Stomach (tissue), 9 donors: ENCODE results near the gene SLITRK2. TPM values are rescaled to one million over a fixed set of nuclear protein-coding genes. Genes with fewer than 3 reads are reported as not detected.

Source experiments
- DNase-seq, 2 donors: peaks; one replicate each; pipeline versions ENCODE4 v3.0.0 to v3.0.0-alpha.2; 2013 to 2019
- H3K27ac ChIP-seq, 5 donors: fragments of 200-600 bp in 4 of 5; sonication (generic) in 4 of 5; one replicate each; pipeline ENCODE4 v1.5.1; 2013 to 2019; ENCODE audit warnings: mild to moderate bottlenecking in 1 of 5, moderate library complexity in 1 of 5
- H3K27me3 ChIP-seq, 3 donors: fragments of 200-600 bp; sonication (generic); one replicate each; pipeline ENCODE4 v1.5.1; 2017 to 2019; ENCODE audit warnings: mixed run types in 1 of 3
- H3K36me3 ChIP-seq, 4 donors: fragments of 200-600 bp; sonication (generic); 1 replicate in 3 of 4; 2 replicates in 1 of 4; pipeline ENCODE4 v1.5.1; 2016 to 2019
- H3K4me1 ChIP-seq, 4 donors: fragments of 200-600 bp; sonication (generic); one replicate each; pipeline ENCODE4 v1.5.1; 2016 to 2019
- H3K4me3 ChIP-seq, 4 donors: fragments of 200-600 bp; sonication (generic) in 3 of 4; one replicate each; pipeline ENCODE4 v1.5.1; 2016 to 2019; ENCODE audit warnings: mild to moderate bottlenecking in 1 of 4
- H3K9me3 ChIP-seq, 4 donors: fragments of 200-600 bp; sonication (generic); one replicate each; pipeline ENCODE4 v1.5.1; 2016 to 2019
- CTCF ChIP-seq, 7 experiments: fragments of 450-650 bp in 4 of 7; fragments of 200-600 bp in 3 of 7; sonication (generic) in 3 of 7; IDR thresholded peaks; one replicate each; pipeline ENCODE4 v1.5.1; 2016 to 2019; ENCODE audit warnings: antibody characterized with exemption in 7 of 7, control low read depth in 2 of 7, mild to moderate bottlenecking in 1 of 7
- EP300 ChIP-seq: sonication (generic); formaldehyde crosslinking; IDR thresholded peaks from one replicate; pipeline ENCODE4 v1.6.1; 2017; ENCODE audit warnings: antibody characterized with exemption
- POLR2A ChIP-seq, 4 donors: fragments of 450-650 bp; IDR thresholded peaks; one replicate each; pipeline ENCODE4 v1.6.1; 2016; ENCODE audit warnings: antibody characterized with exemption in 4 of 4, control low read depth in 2 of 4, mild to moderate bottlenecking in 1 of 4, moderate library complexity in 1 of 4
- POLR2AphosphoS5 ChIP-seq, 3 donors: sonication (generic); formaldehyde crosslinking; IDR thresholded peaks; one replicate each; pipeline ENCODE4 v1.6.1; 2016; ENCODE audit warnings: antibody characterized with exemption in 3 of 3
- WGBS, 5 donors: extraction: QIAGEN DNeasy Blood & Tissue Kit in 3 of 5; methylation state at CpG; one replicate each; pipeline versions ENCODE4 v1.1.5 to v1.1.7; 2013 to 2018; 5-methylcytosine and 5-hydroxymethylcytosine counted together
- intact Hi-C: fragments of 100-400 bp; cut with DNase I; formaldehyde crosslinking; loops from one replicate; pipeline ENCODE4 v1.15.1; 2023; ENCODE audit warnings: low total_unique reads
- polyA plus RNA-seq, 3 donors: library from polyadenylated mRNA; stranded (reverse); fragments of 200-250 nt; gene quantifications; one replicate each; pipeline ENCODE4 v1.2.3, GENCODE V29; 2013
- total RNA-seq, 5 donors: library from RNA; depleted of rRNA; stranded (reverse); fragments of >200 nt; gene quantifications; one replicate each; pipeline versions ENCODE4 v1.1.0 to v1.2.3, GENCODE V29; 2014 to 2016
- donor health status: healthy with polysubstance abuse.
- donor health status: Bipolar disorder and iron deficiency.
- donor health status: healthy.

Gene SLITRK2
- total and polyA plus RNA-seq, 8 donors = under 0.01 to 3.5 (median 0.33) TPM; not detected in 4

- DNase-seq = peak in 1 of 2 donors; percentile 33
- Histone ChIP-seq H3K4me1 (no peaks in the 10 kb centered on the region), H3K9me3 (no peaks in the 10 kb centered on the region), H3K27me3 (no peaks in the 10 kb centered on the region), H3K4me3 (no peak overlapping the region), H3K27ac (no peak overlapping the region), H3K36me3 (no peaks in the 10 kb centered on the region)
- intact Hi-C loops = no loop called here
- WGBS, 5 donors = 42 to 47% (median 46%) methylated on average over 7 of the region's 7 CpGs
- TF ChIP-seq POLR2AphosphoS5 (IDR thresholded peaks at IDR 0.05) = no peak
- no peak for TF ChIP-seq EP300
- TF ChIP-seq POLR2A (IDR thresholded peaks at IDR 0.05) = no peak
- no peak for TF ChIP-seq CTCF (IDR thresholded peaks at IDR 0.05)
Measured at GRCh38 chrX:145843146-145843904, 25.7 kb downstream of the SLITRK2 start.

- no peaks in the 10 kb centered on the region for H3K36me3 ChIP-seq
- H3K27me3 ChIP-seq = no peaks in the 10 kb centered on the region
- intact Hi-C loops = no loop called here
- DNase-seq = no peak
- H3K9me3 ChIP-seq = peaks cover 0 to 5% (median 0%) of the 10 kb centered on the region in 4 donors
- H3K4me3 ChIP-seq = no peak overlapping the region
- H3K27ac ChIP-seq = no peak overlapping the region
- TF ChIP-seq POLR2A (IDR thresholded peaks at IDR 0.05) (no peak), CTCF (IDR thresholded peaks at IDR 0.05) (no peak), POLR2AphosphoS5 (IDR thresholded peaks at IDR 0.05) (no peak), EP300 (no peak)
- no peaks in the 10 kb centered on the region for H3K4me1 ChIP-seq
- WGBS, 5 donors = 79 to 91% (median 90%) methylated on average over 4 to 7 of the region's 7 CpGs
Measured at GRCh38 chrX:145844886-145845285, 27.3 kb downstream of the SLITRK2 start.

GRCh38 chrX:145848448-145848847 lies 30.8 kb downstream of the SLITRK2 start:
- 73 to 87% (median 81%) methylated on average over 2 of the region's 2 CpGs for WGBS, 5 donors
- peak in 1 of 2 donors; percentile 7 for DNase-seq
- no peak for TF ChIP-seq EP300
- no peak for TF ChIP-seq POLR2A (IDR thresholded peaks at IDR 0.05)
- TF ChIP-seq POLR2AphosphoS5 (IDR thresholded peaks at IDR 0.05) = no peak
- no peak for TF ChIP-seq CTCF (IDR thresholded peaks at IDR 0.05)
- H3K4me3 ChIP-seq = no peak overlapping the region
- H3K36me3 ChIP-seq = no peaks in the 10 kb centered on the region
- intact Hi-C loops = no loop called here
- peaks cover 0 to 7% (median 0%) of the 10 kb centered on the region in 4 donors for H3K9me3 ChIP-seq
- no peak overlapping the region for H3K27ac ChIP-seq
- no peaks in the 10 kb centered on the region for H3K4me1 ChIP-seq
- no peaks in the 10 kb centered on the region for H3K27me3 ChIP-seq

GRCh38 chrX:145848857-145849256 lies 31.2 kb downstream of the SLITRK2 start:
- Histone ChIP-seq H3K9me3 (peaks cover 0 to 7% (median 0%) of the 10 kb centered on the region in 4 donors), H3K27me3 (no peaks in the 10 kb centered on the region), H3K36me3 (no peaks in the 10 kb centered on the region), H3K4me3 (no peak overlapping the region), H3K27ac (no peak overlapping the region), H3K4me1 (no peaks in the 10 kb centered on the region)
- no peak for DNase-seq
- WGBS, 5 donors = 72 to 85% (median 75%) methylated on average over 10 to 11 of the region's 11 CpGs
- intact Hi-C loops = no loop called here
- TF ChIP-seq POLR2AphosphoS5 (IDR thresholded peaks at IDR 0.05) (no peak), POLR2A (IDR thresholded peaks at IDR 0.05) (no peak), EP300 (no peak), CTCF (IDR thresholded peaks at IDR 0.05) (no peak)
